ENCODE data around the gene ANKLE2.
A peak's percentile ranks its signal among the peaks of the same experiment; 100 is the strongest.

Gene ANKLE2

GRCh38 chr12:132711080-132711843 is 50.4 kb downstream of the ANKLE2 start:
- TF ChIP-seq CTCF (IDR thresholded peaks at IDR 0.05; ENCODE audit: low read depth, low read length, missing control alignments) = no peak

GRCh38 chr12:132710405-132711079 is 51.1 kb downstream of the ANKLE2 start, which contains the start of gene PGAM5:
Gene PGAM5 (plus strand): TSS chr12:132710842. CDS start chr12:132710877, 35 bp downstream.
- peak; percentile 46 for DNase-seq
- Histone ChIP-seq H3K36me3 (replicated peaks) (peaks cover 8% of the 10 kb centered on the region), H3K27ac (peak within 1 kb of the TSS; percentile 22), H3K4me3 (ENCODE audit: low read depth, low read length) (peak within 1 kb of the TSS; percentile 80), H3K27me3 (replicated peaks) (no peaks in the 10 kb centered on the region)
- in situ Hi-C loops (cut with HindIII; ENCODE audit: low pct_ligation_motif_present, low sequenced_read_pairs) = no loop called here
- TF ChIP-seq CTCF (IDR thresholded peaks at IDR 0.05; ENCODE audit: low read depth, low read length, missing control alignments) = no peak

More at GRCh38 chr12:132711080-132711843, 50.4 kb downstream of the ANKLE2 start:
- in situ Hi-C loops (cut with HindIII; ENCODE audit: low pct_ligation_motif_present, low sequenced_read_pairs) = no loop called here
- Histone ChIP-seq H3K36me3 (replicated peaks) (peaks cover 8% of the 10 kb centered on the region), H3K27me3 (replicated peaks) (no peaks in the 10 kb centered on the region), H3K27ac (no peak overlapping the region), H3K4me3 (ENCODE audit: low read depth, low read length) (peak overlapping the region; percentile 80)
- DNase-seq = no peak

DNA sequence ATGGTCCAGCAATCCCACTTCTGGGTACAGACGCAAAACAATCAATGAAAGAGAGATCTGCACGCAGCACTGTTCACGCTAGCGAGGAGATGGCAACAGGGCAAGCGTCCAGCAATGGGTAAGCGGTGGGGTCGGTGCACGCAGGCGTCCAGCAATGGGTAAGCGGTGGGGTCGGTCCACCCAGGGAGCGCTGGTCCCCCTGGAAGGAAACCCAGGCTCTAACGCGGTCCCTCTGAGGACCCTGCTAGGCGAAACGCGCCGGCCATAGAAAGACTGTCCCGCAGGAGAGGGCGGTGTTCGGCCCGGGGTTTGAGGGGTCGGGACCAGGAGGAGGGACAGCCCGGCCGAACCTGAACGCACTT is 51.6 kb downstream of the ANKLE2 start:
- H3K27ac ChIP-seq = peak overlapping the region; percentile 22
- TF ChIP-seq CTCF (IDR thresholded peaks at IDR 0.05; ENCODE audit: low read depth, low read length, missing control alignments) = no peak
- no peaks in the 10 kb centered on the region for H3K27me3 ChIP-seq (replicated peaks)
- H3K36me3 ChIP-seq (replicated peaks) = peaks cover 3% of the 10 kb centered on the region
- DNase-seq = no peak
- in situ Hi-C loops (cut with HindIII; ENCODE audit: low pct_ligation_motif_present, low sequenced_read_pairs) = no loop called here
- H3K4me3 ChIP-seq (ENCODE audit: low read depth, low read length) = peak overlapping the region; percentile 80

DNA sequence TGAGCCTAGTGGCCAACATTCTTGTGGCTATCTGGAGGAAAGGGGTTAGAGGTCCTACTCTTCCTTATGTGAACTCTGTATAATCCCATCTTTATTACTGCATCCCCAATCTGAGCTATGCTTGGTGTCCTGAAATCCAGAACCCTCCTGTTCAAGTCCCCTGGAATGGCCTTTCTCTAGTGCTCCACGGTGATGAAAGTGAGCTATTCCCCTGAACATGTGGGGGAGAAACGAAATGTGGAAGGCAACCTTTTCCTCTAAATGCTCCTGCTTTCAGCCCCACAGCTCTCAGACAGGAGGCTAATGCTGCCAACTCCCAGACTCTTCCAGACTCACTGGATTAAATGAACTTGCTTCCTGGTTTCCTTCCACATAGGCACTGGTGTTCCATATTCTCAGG is 53.5 kb downstream of the ANKLE2 start:
- Histone ChIP-seq H3K27me3 (replicated peaks) (no peaks in the 10 kb centered on the region), H3K36me3 (replicated peaks) (no peaks in the 10 kb centered on the region), H3K27ac (no peak overlapping the region), H3K4me3 (ENCODE audit: low read depth, low read length) (no peak overlapping the region)
- DNase-seq = no peak
- TF ChIP-seq CTCF (IDR thresholded peaks at IDR 0.05; ENCODE audit: low read depth, low read length, missing control alignments) = no peak
- in situ Hi-C loops (cut with HindIII; ENCODE audit: low pct_ligation_motif_present, low sequenced_read_pairs) = no loop called here

GRCh38 chr12:132707241-132707640 is 54.4 kb downstream of the ANKLE2 start:
- Histone ChIP-seq H3K36me3 (replicated peaks) (no peaks in the 10 kb centered on the region), H3K4me3 (ENCODE audit: low read depth, low read length) (no peak overlapping the region), H3K27me3 (replicated peaks) (no peaks in the 10 kb centered on the region), H3K27ac (no peak overlapping the region)
- DNase-seq = no peak
- no peak for TF ChIP-seq CTCF (IDR thresholded peaks at IDR 0.05; ENCODE audit: low read depth, low read length, missing control alignments)
- in situ Hi-C loops (cut with HindIII; ENCODE audit: low pct_ligation_motif_present, low sequenced_read_pairs) = no loop called here
